ENCODE results near the gene MAVS.

GRCh38 chr20:3804781-3805180 lies 41.9 kb upstream of the MAVS start:
- TF ChIP-seq CTCF (IDR thresholded peaks at IDR 0.05; ENCODE audit: insufficient read depth, low read length, poor library complexity, severe bottlenecking) (no peak), EZH2phosphoT487 (conservative IDR thresholded peaks at IDR 0.05; ENCODE audit: low read length) (no peak)
